Mucosa of rectum (tissue), 2 donors: ENCODE measurements around the gene SNAI3.
"Not testable (repeated sequence)": the region's sequence is repeated elsewhere in the genome, so short reads cannot be mapped to it uniquely, and the experiment has no call there.

Experiments used
- H3K27ac ChIP-seq, 2 donors: one replicate each; pipeline ENCODE4 v1.7.0; 2013; ENCODE audit warnings: inconsistent platforms in 2 of 2, low read depth in 2 of 2, low read length in 2 of 2
- H3K27me3 ChIP-seq, 2 donors: one replicate each; pipeline ENCODE4 v1.7.0; 2013; ENCODE audit warnings: low read length in 2 of 2; ENCODE audit not compliant: control insufficient read depth in 2 of 2, insufficient read depth in 2 of 2
- H3K36me3 ChIP-seq, 2 donors: one replicate each; pipeline ENCODE4 v1.7.0; 2013; ENCODE audit warnings: low read length in 2 of 2; ENCODE audit not compliant: control insufficient read depth in 2 of 2, insufficient read depth in 2 of 2
- H3K4me1 ChIP-seq, 2 donors: one replicate each; pipeline ENCODE4 v1.7.0; 2013; ENCODE audit warnings: low read length in 2 of 2, mild to moderate bottlenecking in 1 of 2; ENCODE audit not compliant: control insufficient read depth in 2 of 2, insufficient read depth in 2 of 2
- H3K4me3 ChIP-seq, 2 donors: one replicate each; pipeline ENCODE4 v1.7.0; 2013; ENCODE audit warnings: low read length in 2 of 2
- H3K9ac ChIP-seq, 2 donors: one replicate each; pipeline ENCODE4 v1.7.0; 2013; ENCODE audit warnings: low read length in 2 of 2, low read depth in 1 of 2, mild to moderate bottlenecking in 1 of 2
- H3K9me3 ChIP-seq, 2 donors: one replicate each; pipeline ENCODE4 v1.7.0; 2013; ENCODE audit warnings: low read length in 2 of 2; ENCODE audit not compliant: control insufficient read depth in 2 of 2
- donor health status: healthy.
- donor health status: Normal muscosa, but diverticular disease.

Gene SNAI3

GRCh38 chr16:88669493-88669892 is 16.8 kb downstream of the SNAI3 start:
- H3K9me3 ChIP-seq, H3K9ac ChIP-seq, H3K4me3 ChIP-seq, H3K27ac ChIP-seq, H3K27me3 ChIP-seq, H3K4me1 ChIP-seq, H3K36me3 ChIP-seq: not testable (repeated sequence)

GRCh38 chr16:88667461-88667860 is 18.8 kb downstream of the SNAI3 start:
- peaks cover 0 to 1% of the 10 kb centered on the region in 2 donors for H3K4me1 ChIP-seq
- no peak overlapping the region for H3K4me3 ChIP-seq
- no peak overlapping the region for H3K9ac ChIP-seq
- H3K36me3 ChIP-seq: no peaks in the 10 kb centered on the region
- no peaks in the 10 kb centered on the region for H3K27me3 ChIP-seq
- no peak overlapping the region for H3K27ac ChIP-seq
- H3K9me3 ChIP-seq: no peaks in the 10 kb centered on the region

GRCh38 chr16:88665570-88665969 is 20.7 kb downstream of the SNAI3 start:
- Histone ChIP-seq H3K4me3 (no peak overlapping the region), H3K27me3 (no peaks in the 10 kb centered on the region), H3K36me3 (no peaks in the 10 kb centered on the region), H3K9ac (no peak overlapping the region), H3K4me1 (peaks cover 4 to 8% of the 10 kb centered on the region in 2 donors), H3K9me3 (no peaks in the 10 kb centered on the region), H3K27ac (no peak overlapping the region)

- Histone ChIP-seq H3K4me3 (no peak overlapping the region), H3K9ac (no peak overlapping the region), H3K27me3 (no peaks in the 10 kb centered on the region), H3K27ac (no peak overlapping the region), H3K9me3 (no peaks in the 10 kb centered on the region), H3K36me3 (no peaks in the 10 kb centered on the region), H3K4me1 (peaks cover 4 to 8% of the 10 kb centered on the region in 2 donors)
Measured at GRCh38 chr16:88665148-88665547, 21.2 kb downstream of the SNAI3 start.

- Histone ChIP-seq H3K9ac (peak within 1 kb of the TSS; percentile 88 to 99), H3K27me3 (no peaks in the 10 kb centered on the region)
Measured at GRCh38 chr16:88662843-88663606, 23.3 kb downstream of the SNAI3 start, which contains the start of gene MVD. MVD (minus strand) TSS chr16:88663091; CDS start chr16:88663080, 11 bp downstream.

GRCh38 chr16:88662222-88662842 is 24.0 kb downstream of the SNAI3 start:
- H3K36me3 ChIP-seq: peaks cover 0 to 7% of the 10 kb centered on the region in 2 donors
- no peaks in the 10 kb centered on the region for H3K9me3 ChIP-seq
- H3K4me3 ChIP-seq: peak overlapping the region; percentile 82 to 99
- peak overlapping the region; percentile 86 for H3K27ac ChIP-seq
- H3K9ac ChIP-seq: peak overlapping the region; percentile 74 to 99
- no peaks in the 10 kb centered on the region for H3K27me3 ChIP-seq
- peaks cover 4 to 8% of the 10 kb centered on the region in 2 donors for H3K4me1 ChIP-seq

More at GRCh38 chr16:88662843-88663606, 23.3 kb downstream of the SNAI3 start, which contains the start of gene MVD:
- Histone ChIP-seq H3K9me3 (no peaks in the 10 kb centered on the region), H3K4me3 (peak within 1 kb of the TSS; percentile 82 to 99), H3K4me1 (peaks cover 4 to 8% of the 10 kb centered on the region in 2 donors), H3K36me3 (peaks cover 0 to 4% of the 10 kb centered on the region in 2 donors), H3K27ac (peak within 1 kb of the TSS; percentile 86)

GRCh38 chr16:88661468-88661867 is 24.8 kb downstream of the SNAI3 start:
- Histone ChIP-seq H3K4me3 (no peak overlapping the region), H3K9me3 (no peaks in the 10 kb centered on the region), H3K4me1 (peaks cover 4 to 8% of the 10 kb centered on the region in 2 donors), H3K9ac (no peak overlapping the region), H3K27me3 (no peaks in the 10 kb centered on the region), H3K27ac (no peak overlapping the region), H3K36me3 (peaks cover 0 to 10% of the 10 kb centered on the region in 2 donors)

- H3K36me3 ChIP-seq: peaks cover 16 to 18% of the 10 kb centered on the region in 2 donors
- no peaks in the 10 kb centered on the region for H3K27me3 ChIP-seq
- peaks cover 4 to 8% of the 10 kb centered on the region in 2 donors for H3K4me1 ChIP-seq
- no peaks in the 10 kb centered on the region for H3K9me3 ChIP-seq
- H3K27ac ChIP-seq: no peak overlapping the region
- no peak overlapping the region for H3K9ac ChIP-seq
- no peak overlapping the region for H3K4me3 ChIP-seq
Measured at GRCh38 chr16:88659160-88659559, 27.1 kb downstream of the SNAI3 start.

- no peak overlapping the region for H3K4me3 ChIP-seq
- H3K4me1 ChIP-seq: peaks cover 4 to 8% of the 10 kb centered on the region in 2 donors
- H3K27ac ChIP-seq: no peak overlapping the region
- H3K9ac ChIP-seq: no peak overlapping the region
- no peaks in the 10 kb centered on the region for H3K27me3 ChIP-seq
- H3K9me3 ChIP-seq: no peaks in the 10 kb centered on the region
- peaks cover 17 to 18% of the 10 kb centered on the region in 2 donors for H3K36me3 ChIP-seq
Measured at GRCh38 chr16:88658714-88659113, 27.6 kb downstream of the SNAI3 start.

GRCh38 chr16:88657371-88657770 is 28.9 kb downstream of the SNAI3 start:
- Histone ChIP-seq H3K36me3 (peaks cover 17 to 18% of the 10 kb centered on the region in 2 donors), H3K4me3 (no peak overlapping the region)

More at GRCh38 chr16:88657371-88657770, 28.9 kb downstream of the SNAI3 start:
- Histone ChIP-seq H3K27ac (no peak overlapping the region), H3K9ac (no peak overlapping the region), H3K27me3 (no peaks in the 10 kb centered on the region), H3K9me3 (no peaks in the 10 kb centered on the region), H3K4me1 (peaks cover 2 to 7% of the 10 kb centered on the region in 2 donors)
